Thymus (tissue), 11 donors: ENCODE results near the gene ZBTB25. TPM values are rescaled to one million over a fixed set of nuclear protein-coding genes. Genes with fewer than 3 reads are reported as not detected.
A peak's percentile ranks its signal among the peaks of the same experiment; 100 is the strongest.

ENCODE experiments used
- DNase-seq, 9 donors: peaks; one replicate each; pipeline ENCODE4 v3.0.0-alpha.2; 2013; ENCODE audit warnings: low spot score in 9 of 9, low read depth in 6 of 9, missing footprints in 1 of 9
- H3K27ac ChIP-seq, 2 donors: one replicate each; pipeline ENCODE4 v1.5.1; 2013; ENCODE audit warnings: control low read depth in 1 of 2, low read depth in 1 of 2, low read length in 1 of 2, mild to moderate bottlenecking in 1 of 2, moderate library complexity in 1 of 2
- H3K27me3 ChIP-seq, 2 donors: one replicate each; pipeline ENCODE4 v1.5.1; 2013; ENCODE audit warnings: low read length in 1 of 2; ENCODE audit not compliant: control insufficient read depth in 2 of 2, insufficient read depth in 1 of 2
- H3K36me3 ChIP-seq, 2 donors: one replicate each; pipeline ENCODE4 v1.5.1; 2013; ENCODE audit warnings: low read length in 1 of 2, mild to moderate bottlenecking in 1 of 2, moderate library complexity in 1 of 2; ENCODE audit not compliant: control insufficient read depth in 2 of 2, insufficient read depth in 2 of 2
- H3K4me1 ChIP-seq, 2 donors: one replicate each; pipeline ENCODE4 v1.5.1; 2013; ENCODE audit warnings: low read length in 2 of 2; ENCODE audit not compliant: control insufficient read depth in 2 of 2, insufficient read depth in 2 of 2
- H3K4me3 ChIP-seq, 2 donors: one replicate each; pipeline ENCODE4 v1.5.1; 2013; ENCODE audit warnings: low read length in 2 of 2, control low read depth in 1 of 2, mild to moderate bottlenecking in 1 of 2
- H3K9me3 ChIP-seq, 2 donors: one replicate each; pipeline ENCODE4 v1.5.1; 2013; ENCODE audit warnings: low read length in 1 of 2, mild to moderate bottlenecking in 1 of 2; ENCODE audit not compliant: control insufficient read depth in 2 of 2, insufficient read depth in 1 of 2
- WGBS: extraction: QIAGEN DNeasy Blood & Tissue Kit; methylation state at CpG from one replicate; pipeline ENCODE4 v1.1.7; 2013; 5-methylcytosine and 5-hydroxymethylcytosine counted together
- polyA plus RNA-seq: library from polyadenylated mRNA; stranded (reverse); fragments of 200-250 nt; gene quantifications from one replicate; pipeline ENCODE4 v1.2.3, GENCODE V29; 2013
- total RNA-seq: library from RNA; stranded (reverse); fragments of 120-200 nt; gene quantifications from one replicate; pipeline ENCODE4 v1.2.4, GENCODE V29; 2013
- donor health status: healthy.

ZBTB25 gene
- total and polyA plus RNA-seq, 2 donors, result 10.6 to 15.0 TPM

DNA sequence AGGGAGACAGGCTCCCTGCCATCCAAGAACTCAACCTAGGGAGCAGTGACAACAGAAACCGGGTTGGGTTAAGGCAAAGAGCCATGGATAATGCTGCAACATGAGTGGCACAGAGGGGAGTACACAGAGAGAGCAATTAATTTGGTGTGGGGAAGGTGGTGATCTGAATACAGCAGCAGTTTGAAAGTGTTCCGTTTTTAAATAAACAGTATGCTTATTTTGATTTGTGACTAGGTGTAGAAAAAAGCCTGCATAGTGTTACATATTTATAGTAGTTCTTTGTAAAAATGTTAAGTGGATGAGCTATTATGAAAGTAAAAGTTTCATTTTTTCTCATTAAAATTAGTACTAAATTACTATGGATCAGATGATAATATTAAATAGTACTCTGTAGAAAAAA is 29.6 kb downstream of the ZBTB25 start:
- 95% methylated on average over 2 of the region's 2 CpGs for WGBS
- H3K36me3 ChIP-seq, result peaks cover 3 to 5% of the 10 kb centered on the region in 2 donors
- no peaks in the 10 kb centered on the region for H3K4me1 ChIP-seq
- H3K27me3 ChIP-seq, result no peaks in the 10 kb centered on the region
- no peak overlapping the region for H3K27ac ChIP-seq
- no peaks in the 10 kb centered on the region for H3K9me3 ChIP-seq
- no peak for DNase-seq
- H3K4me3 ChIP-seq, result no peak overlapping the region

DNA sequence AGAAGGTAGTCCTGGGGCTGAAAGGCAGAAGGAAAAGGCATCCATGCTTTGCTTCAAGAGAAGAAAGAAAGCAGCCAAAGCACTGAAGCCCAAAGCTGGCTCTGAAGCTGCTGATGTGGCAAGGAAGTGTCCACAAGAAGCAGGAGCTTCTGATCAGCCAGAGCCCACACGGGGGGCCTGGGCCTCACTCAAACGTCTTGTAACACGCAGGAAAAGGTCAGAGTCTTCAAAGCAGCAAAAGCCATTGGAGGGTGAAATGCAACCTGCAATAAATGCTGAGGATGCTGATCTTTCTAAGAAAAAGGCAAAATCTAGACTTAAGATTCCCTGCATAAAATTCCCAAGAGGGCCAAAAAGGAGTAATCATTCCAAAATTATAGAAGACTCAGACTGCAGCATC is 35.2 kb downstream of the ZBTB25 start:
- Histone ChIP-seq H3K4me1 (peaks cover 6 to 16% of the 10 kb centered on the region in 2 donors), H3K9me3 (no peaks in the 10 kb centered on the region), H3K27me3 (peaks cover 0 to 2% of the 10 kb centered on the region in 2 donors), H3K27ac (no peak overlapping the region), H3K36me3 (peaks cover 0 to 2% of the 10 kb centered on the region in 2 donors), H3K4me3 (no peak overlapping the region)
- 79% methylated on average over 3 of the region's 3 CpGs for WGBS
- DNase-seq, result no peak

DNA sequence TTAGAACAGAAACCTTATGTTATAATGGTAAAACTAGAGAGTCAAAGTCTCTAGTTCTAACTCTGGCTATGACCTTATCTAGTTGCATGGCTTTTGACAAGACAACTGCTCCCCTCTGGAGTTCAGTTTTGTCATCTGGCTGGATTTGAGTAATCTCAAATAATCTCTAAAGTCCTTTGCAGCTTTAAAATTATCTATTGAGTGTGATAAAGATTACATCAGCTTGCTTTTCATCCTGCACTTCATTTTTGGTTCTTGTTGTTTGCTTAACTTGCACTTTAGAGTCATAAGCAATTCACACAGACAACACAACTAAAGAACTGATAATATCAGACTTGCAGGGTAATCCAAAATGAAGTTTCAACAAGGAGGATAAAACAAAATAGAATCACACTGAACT is 36.1 kb downstream of the ZBTB25 start:
- no peak for DNase-seq
- H3K27me3 ChIP-seq, result peaks cover 0 to 2% of the 10 kb centered on the region in 2 donors
- H3K4me1 ChIP-seq, result peaks cover 6 to 16% of the 10 kb centered on the region in 2 donors
- no peak overlapping the region for H3K27ac ChIP-seq
- no peaks in the 10 kb centered on the region for H3K9me3 ChIP-seq
- no peak overlapping the region for H3K4me3 ChIP-seq
- H3K36me3 ChIP-seq, result peaks cover 0 to 2% of the 10 kb centered on the region in 2 donors

DNA sequence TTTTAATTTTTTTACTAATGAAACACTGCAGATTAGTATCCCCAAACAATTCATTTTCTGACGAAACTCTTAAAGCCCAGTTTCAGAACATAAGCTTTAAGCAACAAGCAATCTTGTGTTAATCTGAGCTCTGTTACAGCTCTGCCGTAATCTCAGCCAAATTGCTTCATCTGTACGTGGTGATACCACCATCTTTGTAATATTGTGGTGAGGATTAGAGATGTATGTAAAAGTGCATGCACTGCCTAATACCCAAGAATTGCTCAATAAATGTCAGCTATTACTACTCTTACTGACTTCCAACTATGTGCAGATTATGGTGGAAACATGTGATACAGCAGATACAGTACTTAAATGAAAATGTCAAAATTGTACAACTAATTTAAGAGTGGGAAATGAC is 36.5 kb downstream of the ZBTB25 start:
- Histone ChIP-seq H3K4me3 (no peak overlapping the region), H3K27me3 (peaks cover 0 to 2% of the 10 kb centered on the region in 2 donors), H3K4me1 (peaks cover 6 to 16% of the 10 kb centered on the region in 2 donors), H3K36me3 (peaks cover 3 to 5% of the 10 kb centered on the region in 2 donors), H3K27ac (no peak overlapping the region), H3K9me3 (no peaks in the 10 kb centered on the region)
- 95% methylated on average over 3 of the region's 3 CpGs for WGBS
- no peak for DNase-seq

DNA sequence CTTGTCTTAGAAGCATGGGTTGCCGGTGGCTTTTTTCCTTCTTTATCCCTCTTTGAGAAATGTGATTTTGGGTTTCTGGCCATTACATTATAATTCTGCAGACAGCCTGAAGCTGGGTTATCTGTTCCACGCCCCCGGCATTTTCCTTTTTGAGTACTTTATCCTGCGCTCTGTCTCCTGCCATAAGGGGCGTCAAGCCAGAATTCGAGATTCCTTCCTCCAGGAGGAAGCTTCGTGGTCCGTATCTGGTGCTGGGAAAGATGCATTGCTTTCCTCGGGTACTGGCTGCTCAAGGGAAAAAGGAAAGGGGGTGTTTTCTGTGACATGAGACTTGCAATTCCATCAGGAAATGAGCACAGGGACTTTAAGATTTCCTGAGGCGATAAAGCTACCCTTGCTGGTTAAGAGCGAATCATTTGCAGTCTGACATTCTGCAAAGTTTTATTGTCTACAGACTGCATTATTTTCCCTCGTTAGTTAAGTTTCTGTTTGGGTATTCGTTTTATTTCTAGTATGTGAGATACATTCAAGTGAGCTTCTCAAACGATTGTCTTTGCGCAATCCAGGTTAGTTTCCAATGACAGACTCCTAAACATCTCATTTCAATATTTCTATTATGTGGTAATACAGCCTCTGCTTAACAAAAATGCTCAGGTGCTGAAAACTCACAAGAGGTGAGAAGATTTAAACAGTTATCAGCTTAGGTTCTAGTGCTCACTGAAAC is 37.6 kb downstream of the ZBTB25 start:
- peak in 3 of 9 donors; percentile 15 to 40 (median 30) for DNase-seq

DNA sequence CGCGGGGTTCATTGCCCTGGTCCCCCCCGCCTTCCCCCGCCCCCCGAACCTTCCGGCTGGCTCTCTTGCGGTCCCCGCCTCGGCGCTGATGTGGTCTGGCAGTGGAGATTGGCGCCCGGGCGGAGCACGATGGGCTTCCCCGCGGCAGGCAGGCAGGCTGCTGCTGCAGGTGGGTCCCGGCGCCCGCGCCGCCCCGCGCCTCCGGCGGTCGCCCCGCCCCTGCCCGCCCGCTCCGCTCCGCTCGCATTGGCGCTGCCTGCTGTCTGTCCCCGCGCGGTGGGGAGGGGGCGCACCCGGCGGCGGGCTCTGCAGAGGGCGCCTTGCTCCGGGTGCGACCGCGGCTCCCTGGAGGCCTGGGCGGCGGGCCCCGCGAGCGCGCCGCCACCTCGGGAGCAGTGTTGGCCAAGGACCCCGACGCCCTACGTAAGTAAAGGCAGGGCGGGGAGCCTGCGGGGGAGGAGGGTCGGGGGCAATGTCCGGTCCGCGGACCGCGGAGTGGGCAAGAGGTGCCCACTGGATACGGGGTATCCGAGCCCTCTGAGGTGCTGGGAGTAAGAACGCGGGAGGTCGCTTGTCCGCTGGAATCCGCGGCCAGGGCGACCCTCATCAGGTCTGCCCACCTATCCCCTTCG is 38.3 kb downstream of the ZBTB25 start, which contains the start of gene AKAP5:
Gene AKAP5, plus strand, starts transcription at position 309 of the 632 bp plus-strand sequence. CDS start 2,896 bp downstream, outside the sequence.
- peaks cover 6 to 16% of the 10 kb centered on the region in 2 donors for H3K4me1 ChIP-seq
- peak within 1 kb of the TSS in 1 of 2 donors; percentile 43 for H3K27ac ChIP-seq
- peaks cover 5 to 15% of the 10 kb centered on the region in 2 donors for H3K36me3 ChIP-seq
- peak within 1 kb of the TSS; percentile 60 to 65 for H3K4me3 ChIP-seq
- WGBS, result under 1% methylated on average over 74 of the region's 74 CpGs
- H3K9me3 ChIP-seq, result no peaks in the 10 kb centered on the region
- H3K27me3 ChIP-seq, result peaks cover 0 to 2% of the 10 kb centered on the region in 2 donors
- peak in 8 of 9 donors; percentile 47 to 86 (median 68) for DNase-seq

More for the DNA sequence above, 37.6 kb downstream of the ZBTB25 start:
- peaks cover 0 to 2% of the 10 kb centered on the region in 2 donors for H3K27me3 ChIP-seq
- H3K36me3 ChIP-seq, result peaks cover 5 to 10% of the 10 kb centered on the region in 2 donors
- 9% methylated on average over 15 of the region's 15 CpGs for WGBS
- H3K4me1 ChIP-seq, result peaks cover 6 to 16% of the 10 kb centered on the region in 2 donors
- H3K9me3 ChIP-seq, result no peaks in the 10 kb centered on the region
- H3K4me3 ChIP-seq, result peak overlapping the region; percentile 60 to 65
- peak overlapping the region in 1 of 2 donors; percentile 43 for H3K27ac ChIP-seq

DNA sequence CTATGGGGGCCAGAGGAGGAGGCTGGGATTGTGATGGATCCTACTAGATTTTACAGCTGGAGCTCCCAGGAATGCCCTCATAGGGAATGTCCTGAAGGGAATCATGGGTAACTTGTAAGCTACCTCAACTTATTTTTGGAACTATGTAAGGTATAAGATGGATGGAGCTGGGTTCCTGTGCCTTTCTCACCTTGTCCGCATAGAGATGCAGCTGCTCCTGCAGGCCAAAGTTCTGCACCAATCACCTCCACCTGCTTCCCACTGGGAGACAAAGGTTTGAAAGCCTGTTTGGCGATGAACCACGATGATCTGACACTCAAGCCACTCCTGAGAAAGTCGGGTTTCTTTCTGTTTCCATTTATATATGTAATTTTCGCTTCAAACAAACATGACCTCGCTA is 39.0 kb downstream of the ZBTB25 start:
- DNase-seq, result no peak
- Histone ChIP-seq H3K9me3 (no peaks in the 10 kb centered on the region), H3K4me1 (peaks cover 6 to 16% of the 10 kb centered on the region in 2 donors), H3K4me3 (peak overlapping the region; percentile 41 to 65), H3K27ac (no peak overlapping the region), H3K27me3 (peaks cover 0 to 2% of the 10 kb centered on the region in 2 donors), H3K36me3 (peaks cover 8 to 21% of the 10 kb centered on the region in 2 donors)
- 18% methylated on average over 6 of the region's 6 CpGs for WGBS

DNA sequence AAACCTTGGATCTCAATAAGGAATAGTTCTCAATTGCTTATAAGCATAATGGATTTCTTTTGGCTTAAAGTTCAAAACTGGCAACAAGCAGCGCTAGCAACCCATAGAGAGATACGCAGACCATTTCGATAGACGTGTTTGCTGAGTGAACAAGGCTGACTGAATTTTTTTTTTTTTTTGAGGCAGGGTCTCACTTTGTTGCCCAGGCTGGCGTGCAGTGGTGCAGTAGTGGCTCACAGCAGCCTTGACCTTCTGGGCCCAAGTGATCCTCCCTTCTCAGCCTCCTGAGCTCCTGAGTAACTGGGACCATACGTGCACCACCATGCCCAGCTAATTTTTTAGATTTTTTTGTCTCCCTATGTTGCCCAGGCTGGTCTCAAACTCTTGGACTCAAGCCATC is 39.8 kb downstream of the ZBTB25 start:
- Histone ChIP-seq H3K4me3 (no peak overlapping the region), H3K9me3 (no peaks in the 10 kb centered on the region), H3K27me3 (peaks cover 0 to 2% of the 10 kb centered on the region in 2 donors), H3K27ac (no peak overlapping the region), H3K36me3 (peaks cover 8 to 29% of the 10 kb centered on the region in 2 donors), H3K4me1 (peaks cover 6 to 16% of the 10 kb centered on the region in 2 donors)
- no peak for DNase-seq
- WGBS, result 96% methylated on average over 6 of the region's 6 CpGs

DNA sequence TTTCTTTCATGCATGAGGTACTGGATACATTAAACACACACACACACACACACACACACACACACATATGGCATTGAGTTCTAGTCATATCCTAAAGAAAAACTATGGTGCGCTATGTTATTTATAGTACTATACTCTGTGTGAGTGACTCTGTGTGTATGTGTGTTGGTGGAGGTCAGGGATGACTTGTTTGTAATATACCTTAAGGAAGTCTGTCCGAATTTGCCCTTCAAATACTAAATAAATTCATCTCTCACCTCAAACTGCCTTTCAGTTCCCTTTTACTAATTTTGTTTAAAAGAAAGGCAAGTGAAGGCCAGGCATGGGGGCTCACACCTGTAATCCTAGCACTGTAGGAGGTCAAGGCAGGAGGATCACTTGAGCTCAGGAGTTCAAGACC is 40.4 kb downstream of the ZBTB25 start:
- no peak for DNase-seq
- no peak overlapping the region for H3K27ac ChIP-seq
- H3K4me3 ChIP-seq, result no peak overlapping the region
- H3K9me3 ChIP-seq, result no peaks in the 10 kb centered on the region
- H3K36me3 ChIP-seq, result peaks cover 8 to 36% of the 10 kb centered on the region in 2 donors
- H3K4me1 ChIP-seq, result peaks cover 4 to 12% of the 10 kb centered on the region in 2 donors
- H3K27me3 ChIP-seq, result peaks cover 0 to 2% of the 10 kb centered on the region in 2 donors
- over 99% methylated on average over 2 of the region's 2 CpGs for WGBS
